HG02885 (cell line): ENCODE measurements around the gene ADAM19.

ENCODE experiments used
- ATAC-seq: cut with Tn5 transposase; IDR thresholded peaks from one replicate; pipeline ENCODE4 v1.9.1; 2021; ENCODE audit warnings: mild to moderate bottlenecking; ENCODE audit not compliant: unreplicated experiment, poor library complexity

ADAM19 gene

GRCh38 chr5:157546456-157547100 is 29.0 kb downstream of the ADAM19 start:
- ATAC-seq, result no peak

GRCh38 chr5:157545610-157546310 is 29.8 kb downstream of the ADAM19 start:
- no peak for ATAC-seq

GRCh38 chr5:157544623-157544989 is 31.0 kb downstream of the ADAM19 start:
- no peak for ATAC-seq

- ATAC-seq, result no peak
Observed at GRCh38 chr5:157543825-157544622, 31.6 kb downstream of the ADAM19 start.

DNA sequence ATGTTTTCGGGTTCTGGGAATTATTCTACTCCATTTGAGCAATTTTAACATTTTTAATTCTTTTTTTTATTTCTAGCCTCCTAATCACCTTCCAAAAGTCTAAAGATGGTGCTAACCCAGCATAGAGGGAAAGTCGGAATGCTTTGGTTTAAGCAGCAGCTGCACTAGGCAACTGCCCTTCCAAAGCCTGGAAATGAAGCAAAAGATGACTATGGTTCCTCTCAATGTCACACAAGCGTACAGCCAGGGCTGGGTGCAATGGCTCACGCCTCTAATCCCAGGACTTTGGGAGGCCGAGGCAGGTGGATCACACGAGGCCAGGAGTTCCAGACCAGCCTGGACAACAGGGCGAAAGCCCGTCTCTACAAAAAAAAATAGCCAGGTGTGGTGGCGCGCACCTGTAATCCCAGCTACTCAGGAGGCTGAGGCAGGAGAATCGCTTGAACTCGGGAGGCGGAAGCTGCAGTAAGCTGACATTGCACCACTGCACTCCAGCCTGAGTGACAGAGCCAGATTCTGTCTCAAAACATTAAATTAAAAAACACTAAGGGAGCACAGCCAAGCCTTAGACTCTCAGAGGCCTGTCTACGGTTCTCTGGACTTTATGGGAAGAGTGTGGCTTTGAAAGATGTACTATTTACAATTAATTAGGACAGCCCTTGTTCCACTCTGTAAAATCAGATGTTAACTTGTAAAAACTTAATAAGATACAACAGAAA is 33.1 kb downstream of the ADAM19 start:
- no peak for ATAC-seq

GRCh38 chr5:157541447-157542118 is 34.0 kb downstream of the ADAM19 start:
- ATAC-seq, result peak; percentile 8

- ATAC-seq, result peak; percentile 92
Observed at GRCh38 chr5:157540707-157541446, 34.7 kb downstream of the ADAM19 start.

GRCh38 chr5:157540124-157540523 is 35.5 kb downstream of the ADAM19 start:
- ATAC-seq, result peak; percentile 5

DNA sequence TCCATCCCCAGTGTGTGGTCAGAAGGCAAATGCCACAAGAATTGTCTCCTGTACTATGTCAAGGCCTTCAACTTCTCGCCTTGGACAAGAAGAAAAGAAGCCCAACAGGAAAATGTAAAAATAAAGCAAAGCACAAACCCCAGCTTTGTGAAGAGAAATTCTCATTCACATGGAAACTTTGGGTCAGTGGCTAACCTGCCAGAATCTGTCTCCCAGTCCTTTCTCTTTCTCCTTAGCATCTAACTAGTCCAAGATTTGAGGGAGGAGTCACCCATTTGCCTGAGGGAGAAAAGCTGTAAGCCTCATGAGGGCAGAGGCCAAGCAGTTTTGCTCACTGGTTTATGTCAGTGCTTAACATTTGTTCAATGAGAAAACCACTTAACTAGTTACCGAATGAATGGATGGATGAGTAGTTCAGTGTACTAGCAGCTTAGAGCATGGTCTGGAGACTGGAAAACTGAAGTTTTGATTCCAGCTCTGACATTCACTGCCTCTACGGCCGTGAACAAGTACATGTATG is 36.0 kb downstream of the ADAM19 start:
- ATAC-seq, result no peak

DNA sequence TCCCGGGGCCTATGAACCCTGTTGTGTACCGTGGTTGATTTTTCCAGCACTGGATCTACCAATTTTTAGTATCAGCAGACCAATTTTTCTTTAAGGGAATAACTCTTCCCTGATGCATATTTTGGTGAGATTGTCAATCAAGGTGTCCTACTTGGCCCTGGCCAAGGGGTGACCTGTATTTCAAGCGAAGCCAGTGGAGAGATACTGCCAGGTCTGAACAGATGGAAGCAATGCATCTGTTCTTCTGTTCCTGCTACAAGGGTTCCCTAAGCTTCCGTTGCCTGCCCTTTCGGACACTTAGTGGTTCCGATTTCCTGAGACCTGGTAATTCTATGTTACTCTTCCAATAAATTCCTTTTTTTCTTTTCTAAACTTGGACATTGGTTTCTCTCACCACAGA is 37.3 kb downstream of the ADAM19 start:
- no peak for ATAC-seq

DNA sequence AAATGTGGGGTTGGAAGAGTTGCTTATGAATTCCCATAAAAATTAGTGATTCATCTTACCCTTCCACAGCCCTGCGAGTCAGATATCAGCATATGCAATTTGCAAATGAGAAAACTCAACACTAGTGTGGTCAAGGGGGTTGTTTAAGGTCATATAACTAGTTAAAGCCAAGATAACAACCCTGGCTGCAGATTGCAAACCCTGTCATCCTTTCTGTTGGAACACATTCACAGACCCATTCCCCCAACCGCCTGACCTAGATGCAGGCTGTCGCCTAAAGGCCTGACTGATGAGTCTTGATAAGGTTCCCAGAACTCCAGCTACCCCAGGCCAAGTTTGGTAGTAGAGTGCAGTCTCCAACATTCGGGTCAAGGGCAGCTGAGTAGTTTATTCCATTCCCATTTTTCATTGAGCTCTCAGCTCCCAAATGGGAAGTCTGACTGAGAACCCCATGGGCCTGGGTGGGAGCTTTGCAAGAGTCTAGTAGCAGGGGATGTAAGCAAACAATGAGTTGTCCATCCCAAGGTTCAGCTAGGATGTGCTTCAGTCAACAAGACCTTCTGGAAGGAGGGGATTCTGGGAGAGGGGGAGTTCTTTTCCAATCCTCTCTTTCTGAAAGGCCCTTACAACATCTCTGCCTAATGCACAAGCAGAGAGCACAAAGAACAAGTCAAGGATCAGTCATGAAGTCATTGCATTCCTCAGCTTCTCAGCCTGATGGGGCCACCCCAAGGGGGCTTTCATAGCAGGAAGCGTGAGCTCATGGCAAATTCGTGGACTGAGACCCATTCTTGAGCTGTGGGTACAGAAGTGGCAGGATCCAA is 40.3 kb downstream of the ADAM19 start:
- ATAC-seq, result no peak

DNA sequence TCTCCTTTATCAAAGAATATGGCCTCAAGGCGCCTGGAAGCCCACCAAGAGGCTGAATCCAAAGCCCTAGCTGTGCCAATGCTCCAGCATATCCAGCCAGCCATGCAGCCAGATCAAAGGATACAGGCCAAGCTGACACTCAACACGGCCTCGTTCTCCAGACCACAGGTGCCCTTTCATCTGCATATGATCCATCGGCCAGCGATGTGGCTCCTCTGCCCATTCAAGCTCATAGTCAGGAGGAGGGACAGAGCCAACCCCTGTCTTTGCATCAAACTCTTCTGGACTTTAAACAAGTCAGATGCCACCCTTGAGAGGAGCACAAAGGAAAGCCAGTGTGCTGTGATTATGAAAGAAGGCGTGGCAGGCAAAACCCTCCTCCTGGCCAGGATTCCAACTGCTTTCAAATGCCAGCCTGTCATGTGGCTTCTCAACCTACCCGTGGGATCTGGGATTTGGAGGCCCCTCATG is 42.5 kb downstream of the ADAM19 start:
- ATAC-seq, result no peak

GRCh38 chr5:157532022-157532421 is 43.6 kb downstream of the ADAM19 start:
- ATAC-seq, result no peak

- ATAC-seq, result no peak
Observed at GRCh38 chr5:157530226-157530972, 45.2 kb downstream of the ADAM19 start.

DNA sequence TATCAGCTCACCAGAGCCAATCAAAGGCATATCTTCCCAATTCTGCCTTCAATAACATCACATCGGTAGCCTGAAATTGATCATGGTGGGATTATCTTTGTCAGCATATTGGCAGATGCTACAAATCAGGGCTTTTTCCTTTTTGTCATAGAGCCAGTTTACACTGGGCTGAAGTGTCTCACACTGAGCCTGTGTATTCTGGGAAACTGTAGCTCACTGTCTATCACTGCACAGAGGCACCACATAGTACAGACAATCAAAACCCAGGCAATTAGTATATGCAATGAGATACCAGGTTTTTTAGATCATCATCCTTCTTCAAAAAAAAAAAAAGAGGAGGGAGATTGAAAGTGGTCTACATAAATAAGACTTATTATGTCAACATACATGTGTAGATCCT is 46.6 kb downstream of the ADAM19 start:
- ATAC-seq, result no peak

GRCh38 chr5:157528036-157528632 is 47.4 kb downstream of the ADAM19 start:
- no peak for ATAC-seq

- no peak for ATAC-seq
Observed at GRCh38 chr5:157524887-157525286, 50.7 kb downstream of the ADAM19 start.
